H1 (cell line): Measurements from ENCODE around the gene STOML1. TPM values are rescaled to one million over a fixed set of nuclear protein-coding genes. Genes with fewer than 3 reads are reported as not detected.
A peak's percentile ranks its signal among the peaks of the same experiment; 100 is the strongest.

Source experiments
- CTCF ChIA-PET: fragments of 300-600 bp; sonication (Branson Sonifier 250); formaldehyde crosslinking; loops from one replicate; lab custom pipeline; 2021; ENCODE audit not compliant: partially characterized antibody; lab: Charles Lee
- POLR2A ChIA-PET: fragments of 300-600 bp; sonication (Branson Sonifier 250); formaldehyde crosslinking; loops from one replicate; lab custom pipeline; 2021; ENCODE audit warnings: inconsistent platforms; ENCODE audit not compliant: partially characterized antibody; lab: Charles Lee
- DNase-seq, 2 experiments: peaks; one replicate each; pipeline versions ENCODE4 v3.0.0 to v3.0.0-alpha.2; 2010 to 2022; ENCODE audit warnings: low spot score in 2 of 2, low read depth in 1 of 2, mixed read lengths in 1 of 2
- FAIRE-seq: peaks from 2 replicates; lab custom pipeline; 2011; peaks lifted over from hg19 to GRCh38; lab: Jason Lieb, UNC
- H2AFZ ChIP-seq: 2 replicates; pipeline ENCODE4 v1.8.1; 2012; ENCODE audit warnings: low read length, inconsistent platforms
- H2AK5ac ChIP-seq: 2 replicates; pipeline ENCODE4 v1.6.1; 2013; ENCODE audit warnings: low read depth, low read length
- H2BK120ac ChIP-seq: replicated peaks from 2 replicates; pipeline ENCODE3; 2013; ENCODE audit warnings: low read depth, low read length, inconsistent platforms
- H2BK12ac ChIP-seq: 2 replicates; pipeline ENCODE4 v1.6.1; 2013; ENCODE audit warnings: low read depth, low read length
- H2BK15ac ChIP-seq: 2 replicates; pipeline ENCODE4 v1.6.1; 2013; ENCODE audit warnings: low read length
- H2BK20ac ChIP-seq: 2 replicates; pipeline ENCODE4 v1.6.1; 2013; ENCODE audit warnings: low read length
- H2BK5ac ChIP-seq: 2 replicates; pipeline ENCODE4 v1.6.1; 2013; ENCODE audit warnings: low read depth, low read length
- H3K14ac ChIP-seq: 2 replicates; pipeline ENCODE4 v1.6.1; 2013; ENCODE audit warnings: inconsistent platforms; ENCODE audit not compliant: insufficient read length
- H3K18ac ChIP-seq: 2 replicates; pipeline ENCODE4 v1.6.1; 2013; ENCODE audit warnings: low read length; ENCODE audit errors: extremely low read depth
- H3K23ac ChIP-seq: 2 replicates; pipeline ENCODE4 v1.6.1; 2013; ENCODE audit warnings: inconsistent platforms; ENCODE audit not compliant: insufficient read length
- H3K23me2 ChIP-seq: 2 replicates; pipeline ENCODE4 v1.6.1; 2013; ENCODE audit warnings: low read depth, low read length
- H3K27ac ChIP-seq: 2 replicates; pipeline ENCODE4 v1.6.1; 2011; ENCODE audit warnings: low read depth, low read length, inconsistent platforms
- H3K27me3 ChIP-seq, 4 experiments: replicated peaks in 1 of 4; 1 replicate in 1 of 4; 2 replicates in 3 of 4; pipeline versions ENCODE4 v1.6.1 to v1.8.1; 2011 to 2013; ENCODE audit warnings: low read length in 3 of 4, mild to moderate bottlenecking in 3 of 4, inconsistent platforms in 2 of 4, mixed read lengths in 2 of 4, moderate library complexity in 1 of 4; ENCODE audit not compliant: control insufficient read depth in 3 of 4, insufficient read depth in 3 of 4; ENCODE audit errors: extremely low read depth in 1 of 4
- H3K36me3 ChIP-seq, 4 experiments: 2 replicates each; pipeline versions ENCODE4 v1.6.1 to v1.8.1; 2011 to 2013; ENCODE audit warnings: mild to moderate bottlenecking in 4 of 4, low read length in 3 of 4, moderate library complexity in 2 of 4, control low read depth in 1 of 4, inconsistent platforms in 1 of 4; ENCODE audit not compliant: insufficient read depth in 4 of 4, control insufficient read depth in 2 of 4
- H3K4ac ChIP-seq: replicated peaks from 2 replicates; pipeline ENCODE3; 2013; ENCODE audit warnings: low read length, low read depth, mixed read lengths, inconsistent platforms; ENCODE audit not compliant: insufficient read length
- H3K4me1 ChIP-seq, 4 experiments: replicated peaks in 1 of 4; 1 replicate in 1 of 4; 2 replicates in 3 of 4; pipeline versions ENCODE4 v1.6.1 to v1.8.1; 2011 to 2013; ENCODE audit warnings: low read length in 3 of 4, inconsistent platforms in 2 of 4, mixed read lengths in 1 of 4; ENCODE audit not compliant: insufficient read depth in 4 of 4, control insufficient read depth in 3 of 4
- H3K4me2 ChIP-seq, 2 experiments: 2 replicates each; pipeline versions ENCODE4 v1.6.1 to v1.8.1; 2011 to 2013; ENCODE audit warnings: low read depth in 2 of 2, low read length in 2 of 2, control low read depth in 1 of 2, inconsistent platforms in 1 of 2, mild to moderate bottlenecking in 1 of 2; ENCODE audit not compliant: insufficient read depth in 1 of 2
- H3K4me3 ChIP-seq, 4 experiments: fragments of 200-600, 300-600 bp in 1 of 4; sonication (generic), shearing (Covaris generic), sonication (Bioruptor Twin) in 1 of 4; 2 replicates each; pipeline versions ENCODE4 v1.5.1 to v1.8.1; 2011 to 2016; ENCODE audit warnings: low read length in 4 of 4, low read depth in 3 of 4, control low read depth in 2 of 4, inconsistent platforms in 2 of 4, mild to moderate bottlenecking in 2 of 4, mixed read lengths in 1 of 4, moderate library complexity in 1 of 4; ENCODE audit not compliant: insufficient read depth in 2 of 4; ENCODE audit errors: extremely low read depth in 1 of 4
- H3K56ac ChIP-seq: replicated peaks from 2 replicates; pipeline ENCODE3; 2013; ENCODE audit warnings: low read depth, mild to moderate bottlenecking, mixed read lengths, low read length, inconsistent platforms; ENCODE audit not compliant: insufficient read length
- H3K79me1 ChIP-seq: 2 replicates; pipeline ENCODE4 v1.6.1; 2013; ENCODE audit warnings: low read depth, low read length, control low read depth
- H3K79me2 ChIP-seq, 2 experiments: 2 replicates each; pipeline versions ENCODE4 v1.6.1 to v1.8.1; 2012 to 2013; ENCODE audit warnings: low read length in 2 of 2, mild to moderate bottlenecking in 2 of 2, inconsistent platforms in 1 of 2; ENCODE audit not compliant: insufficient read depth in 2 of 2, control insufficient read depth in 1 of 2
- H3K9ac ChIP-seq, 4 experiments: replicated peaks in 1 of 4; 1 replicate in 1 of 4; 2 replicates in 3 of 4; pipeline versions ENCODE4 v1.6.1 to v1.8.1; 2011 to 2013; ENCODE audit warnings: low read depth in 3 of 4, low read length in 3 of 4, control low read depth in 2 of 4, mild to moderate bottlenecking in 2 of 4, moderate library complexity in 2 of 4, inconsistent platforms in 1 of 4; ENCODE audit errors: extremely low read depth in 1 of 4
- H3K9me3 ChIP-seq, 2 experiments: 2 replicates each; pipeline versions ENCODE4 v1.6.1 to v1.8.1; 2012 to 2013; ENCODE audit warnings: mild to moderate bottlenecking in 2 of 2, moderate library complexity in 2 of 2, control low read depth in 1 of 2, inconsistent platforms in 1 of 2, low read depth in 1 of 2, low read length in 1 of 2, mixed read lengths in 1 of 2; ENCODE audit not compliant: insufficient read depth in 2 of 2
- H4K20me1 ChIP-seq, 2 experiments: replicated peaks in 1 of 2; 2 replicates each; pipeline versions ENCODE3 to v1.8.1; 2011 to 2013; ENCODE audit warnings: inconsistent platforms in 2 of 2, low read length in 2 of 2, mild to moderate bottlenecking in 1 of 2; ENCODE audit not compliant: insufficient read depth in 2 of 2, control insufficient read depth in 1 of 2
- H4K5ac ChIP-seq: 2 replicates; pipeline ENCODE4 v1.6.1; 2013; ENCODE audit warnings: low read length, low read depth, mixed read lengths, inconsistent platforms; ENCODE audit not compliant: insufficient read length
- H4K8ac ChIP-seq: 2 replicates; pipeline ENCODE4 v1.8.0; 2013; ENCODE audit warnings: mild to moderate bottlenecking, moderate library complexity, low read length, inconsistent platforms; ENCODE audit not compliant: insufficient read depth; ENCODE audit errors: extremely low read depth
- H4K91ac ChIP-seq: replicated peaks from 2 replicates; pipeline ENCODE3; 2013; ENCODE audit warnings: low read length, mixed read lengths, inconsistent platforms; ENCODE audit not compliant: insufficient read length
- CBX5 ChIP-seq: fragments of 300-800, 300-1000 bp; sonication (generic); IDR thresholded peaks from 2 replicates; pipeline ENCODE4 v1.7.1; 2016; ENCODE audit warnings: antibody characterized with exemption, low read length, low read depth
- CBX8 ChIP-seq: fragments of 300-800, 300-1000 bp; sonication (generic); IDR thresholded peaks from 2 replicates; pipeline ENCODE4 v1.7.1; 2016; ENCODE audit warnings: low read depth, low read length, borderline replicate concordance
- CEBPB ChIP-seq: IDR thresholded peaks from 2 replicates; pipeline ENCODE4 v1.6.1; 2012; ENCODE audit warnings: low read depth, low read length
- EZH2 ChIP-seq: fragments of 200-600 bp; sonication (generic); IDR thresholded peaks from 2 replicates; pipeline ENCODE4 v1.7.1; 2012; ENCODE audit warnings: low read depth, mild to moderate bottlenecking, moderate library complexity, low read length, inconsistent platforms; ENCODE audit not compliant: severe bottlenecking
- JUND ChIP-seq: IDR thresholded peaks from 2 replicates; pipeline ENCODE4 v1.6.1; 2011; ENCODE audit warnings: mild to moderate bottlenecking, improper control_type of control experiment, low read length
- KDM5A ChIP-seq: fragments of 200-600 bp; IDR thresholded peaks from 2 replicates; pipeline ENCODE4 v1.7.1; 2012; ENCODE audit warnings: mild to moderate bottlenecking, low read length, inconsistent platforms, mixed read lengths
- SIN3A ChIP-seq, 2 experiments: IDR thresholded peaks in 1 of 2; conservative IDR thresholded peaks in 1 of 2; 2 replicates each; pipeline ENCODE4 v1.6.1; 2011 to 2012; ENCODE audit warnings: low read length in 2 of 2, improper control_type of control experiment in 1 of 2, low read depth in 1 of 2, mild to moderate bottlenecking in 1 of 2
- SP1 ChIP-seq: IDR thresholded peaks from 2 replicates; pipeline ENCODE4 v1.6.1; 2011; ENCODE audit warnings: low read depth, low read length
- TBP ChIP-seq: IDR thresholded peaks from 2 replicates; pipeline ENCODE4 v1.6.1; 2011; ENCODE audit warnings: low read depth, low read length, improper control_type of control experiment
- WGBS, 2 experiments: shearing (Covaris generic) in 1 of 2; methylation state at CpG; one replicate each; pipeline versions ENCODE4 v1.1.6 to v1.1.7; 2013 to 2015; ENCODE audit warnings: low lambda C conversion rate in 2 of 2, mixed read lengths in 2 of 2, inconsistent platforms in 1 of 2, low coverage in 1 of 2, missing lambda C conversion rate in 1 of 2; ENCODE audit not compliant: insufficient replicate concordance in 2 of 2, insufficient coverage in 1 of 2, insufficient read length in 1 of 2; ENCODE audit errors: extremely low coverage in 1 of 2, missing lambda C conversion rate in 1 of 2; 5-methylcytosine and 5-hydroxymethylcytosine counted together
- polyA plus RNA-seq, 7 experiments: library from polyadenylated mRNA; depleted of rRNA in 3 of 7; stranded (reverse) in 5 of 7; unstranded in 2 of 7; fragments of >200 nt in 5 of 7; fragments of 200-250 nt in 2 of 7; gene quantifications; 1 replicate in 5 of 7; 2 replicates in 1 of 7; 4 replicates in 1 of 7; pipeline versions ENCODE4 v1.2.1 to v1.2.3, GENCODE V29; 2011 to 2013; ENCODE audit warnings: missing spikeins in 2 of 7, mixed read lengths in 2 of 7
- total RNA-seq: library from RNA; stranded (reverse); fragmentation: NEBNext Ultra II Directional; extraction: Animal tissue kit (Norgen Biotek cat#: 25700); gene quantifications from 2 replicates; pipeline ENCODE4 v1.2.1, GENCODE V29; 2021

Gene STOML1
- total and polyA plus RNA-seq, 2 of the 8 experiments (the other 6 are each of a cell fraction or from before 2014, with no cell fraction given): 2.6 to 3.2 TPM

- Histone ChIP-seq H4K91ac (no peak overlapping the region), H3K4ac (no peak overlapping the region), H3K9ac (no peak overlapping the region), H3K23me2 (no peaks in the 10 kb centered on the region), H3K56ac (no peak overlapping the region), H3K23ac (no peak overlapping the region), H3K27me3 (no peaks in the 10 kb centered on the region), H3K18ac (no peak overlapping the region), H3K36me3 (no peaks in the 10 kb centered on the region), H4K8ac (no peak overlapping the region), H3K27ac (no peak overlapping the region), H4K20me1 (no peaks in the 10 kb centered on the region), H2BK120ac (no peak overlapping the region), H2BK20ac (no peak overlapping the region), H2AK5ac (no peak overlapping the region), H3K4me1 (no peaks in the 10 kb centered on the region; a peak in 1 of 7 replicates), H3K4me3 (no peak overlapping the region), H2BK15ac (0 out of 2 replicates have a peak overlapping the region, but pooled peaks have one; percentile 36), H2BK5ac (no peak overlapping the region), H2AFZ (no peak overlapping the region), H3K4me2 (no peak overlapping the region), H3K79me1 (no peaks in the 10 kb centered on the region), H3K14ac (no peak overlapping the region), H3K79me2 (no peaks in the 10 kb centered on the region), H4K5ac (no peak overlapping the region), H3K9me3 (no peaks in the 10 kb centered on the region), H2BK12ac (no peak overlapping the region)
- 73% methylated on average over 2 of the region's 2 CpGs; no CpG with 5 or more reads in 1 of the 2 experiments for WGBS, 2 experiments
- no peak for FAIRE-seq
- no peak for DNase-seq
- TF ChIP-seq CEBPB (no peak), SP1 (no peak), JUND (no peak), TBP (no peak), SIN3A (conservative IDR thresholded peaks at IDR 0.05 in 1 of 2, IDR thresholded peaks at IDR 0.05 in 1 of 2; ENCODE audit: low read depth in 1 of 2, low read length in 2 of 2) (no peak), EZH2 (no peak), KDM5A (no peak), CBX5 (no peak), CBX8 (no peak)
- ChIA-PET CTCF (interaction anchor here (0.8 to 1.3 kb wide), 4 partner anchors 9 to 83 kb away, joined by 3 to 5 read pairs (median 4); no protein-coding TSS in a partner anchor), POLR2A (interaction anchor here (0.9 kb wide), 1 partner anchor 503 kb away, joined by 3 read pairs; the partner anchor contains the start of gene UBL7)
Measured at GRCh38 chr15:73957785-73958184, 34.3 kb downstream of the STOML1 start.
